Measurements from ENCODE around the gene ALG12.

The ALG12 gene

DNA sequence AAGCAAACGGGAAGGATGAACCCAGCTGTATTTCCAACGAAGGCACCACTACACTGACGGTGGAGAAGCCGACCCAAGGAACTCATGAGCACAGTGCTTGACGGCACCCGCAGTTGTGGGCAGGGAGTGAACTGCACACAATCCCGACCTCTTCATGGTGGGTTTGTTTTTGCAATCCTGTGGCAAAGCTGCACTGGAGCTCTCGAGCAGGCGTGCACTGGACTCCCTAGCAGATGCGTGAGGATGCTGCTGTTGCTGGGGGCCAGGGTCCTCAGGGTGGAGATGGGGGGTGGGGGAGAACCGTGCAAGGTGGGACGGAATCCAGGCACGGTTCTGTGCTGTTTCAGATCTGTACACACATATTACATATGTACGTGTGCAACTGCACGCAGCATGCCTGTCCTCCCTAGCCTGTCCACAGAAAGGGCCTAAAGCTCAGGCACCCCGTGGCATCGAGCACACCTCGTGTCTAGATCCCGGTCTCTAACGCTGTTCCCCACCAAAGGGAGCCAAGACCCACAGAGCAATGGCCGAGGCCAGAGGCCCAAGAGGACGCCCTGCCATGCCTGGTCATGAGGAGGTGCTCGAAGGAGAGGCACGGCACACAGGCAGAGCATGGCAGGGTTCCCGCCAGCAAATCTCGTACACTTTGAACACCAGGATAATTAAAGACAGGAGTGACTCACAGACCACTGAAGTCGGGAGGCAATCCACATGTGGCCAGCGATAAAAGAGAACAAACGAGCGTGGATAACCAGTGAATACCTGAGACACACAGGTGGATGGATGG is 17.6 kb downstream of the ALG12 start:
- Mint-ChIP-seq H3K27ac (peak overlapping the region; percentile 19), H3K27me3 (ENCODE audit: low read depth, poor library complexity) (no peaks in the 10 kb centered on the region), H3K4me1 (no peaks in the 10 kb centered on the region), H3K4me3 (no peak overlapping the region), H3K36me3 (ENCODE audit: low read depth) (peaks cover 78% of the 10 kb centered on the region), H3K9me3 (peaks cover 36% of the 10 kb centered on the region)
- DNase-seq, result no peak
- TF ChIP-seq, protein P1, sequence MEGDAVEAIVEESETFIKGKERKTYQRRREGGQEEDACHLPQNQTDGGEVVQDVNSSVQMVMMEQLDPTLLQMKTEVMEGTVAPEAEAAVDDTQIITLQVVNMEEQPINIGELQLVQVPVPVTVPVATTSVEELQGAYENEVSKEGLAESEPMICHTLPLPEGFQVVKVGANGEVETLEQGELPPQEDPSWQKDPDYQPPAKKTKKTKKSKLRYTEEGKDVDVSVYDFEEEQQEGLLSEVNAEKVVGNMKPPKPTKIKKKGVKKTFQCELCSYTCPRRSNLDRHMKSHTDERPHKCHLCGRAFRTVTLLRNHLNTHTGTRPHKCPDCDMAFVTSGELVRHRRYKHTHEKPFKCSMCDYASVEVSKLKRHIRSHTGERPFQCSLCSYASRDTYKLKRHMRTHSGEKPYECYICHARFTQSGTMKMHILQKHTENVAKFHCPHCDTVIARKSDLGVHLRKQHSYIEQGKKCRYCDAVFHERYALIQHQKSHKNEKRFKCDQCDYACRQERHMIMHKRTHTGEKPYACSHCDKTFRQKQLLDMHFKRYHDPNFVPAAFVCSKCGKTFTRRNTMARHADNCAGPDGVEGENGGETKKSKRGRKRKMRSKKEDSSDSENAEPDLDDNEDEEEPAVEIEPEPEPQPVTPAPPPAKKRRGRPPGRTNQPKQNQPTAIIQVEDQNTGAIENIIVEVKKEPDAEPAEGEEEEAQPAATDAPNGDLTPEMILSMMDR (IDR thresholded peaks at IDR 0.05), result no peak

DNA sequence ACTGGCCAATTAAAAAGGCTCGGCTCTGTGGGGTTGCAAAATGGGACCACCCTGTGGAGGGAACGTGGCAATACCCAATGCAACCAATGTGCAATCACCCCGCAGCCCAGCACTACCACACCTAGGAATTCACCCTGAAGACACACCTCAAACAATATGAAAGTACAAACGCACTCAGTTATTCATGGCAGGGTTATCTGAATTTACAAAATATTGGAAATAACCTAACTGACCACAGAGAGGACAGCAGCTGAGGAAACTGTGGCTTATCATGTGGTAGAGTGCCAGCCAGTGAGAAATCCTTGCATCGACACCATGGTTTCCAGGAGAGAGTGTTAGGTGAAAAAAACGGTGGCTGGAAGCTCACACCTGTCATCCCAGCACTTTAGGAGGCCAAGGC is 18.7 kb downstream of the ALG12 start:
- Mint-ChIP-seq H3K27ac (no peak overlapping the region), H3K4me1 (no peaks in the 10 kb centered on the region), H3K9me3 (peaks cover 45% of the 10 kb centered on the region), H3K36me3 (ENCODE audit: low read depth) (peaks cover 80% of the 10 kb centered on the region), H3K27me3 (ENCODE audit: low read depth, poor library complexity) (no peaks in the 10 kb centered on the region), H3K4me3 (no peak overlapping the region)
- TF ChIP-seq, protein P1 (IDR thresholded peaks at IDR 0.05), result no peak
- no peak for DNase-seq

DNA sequence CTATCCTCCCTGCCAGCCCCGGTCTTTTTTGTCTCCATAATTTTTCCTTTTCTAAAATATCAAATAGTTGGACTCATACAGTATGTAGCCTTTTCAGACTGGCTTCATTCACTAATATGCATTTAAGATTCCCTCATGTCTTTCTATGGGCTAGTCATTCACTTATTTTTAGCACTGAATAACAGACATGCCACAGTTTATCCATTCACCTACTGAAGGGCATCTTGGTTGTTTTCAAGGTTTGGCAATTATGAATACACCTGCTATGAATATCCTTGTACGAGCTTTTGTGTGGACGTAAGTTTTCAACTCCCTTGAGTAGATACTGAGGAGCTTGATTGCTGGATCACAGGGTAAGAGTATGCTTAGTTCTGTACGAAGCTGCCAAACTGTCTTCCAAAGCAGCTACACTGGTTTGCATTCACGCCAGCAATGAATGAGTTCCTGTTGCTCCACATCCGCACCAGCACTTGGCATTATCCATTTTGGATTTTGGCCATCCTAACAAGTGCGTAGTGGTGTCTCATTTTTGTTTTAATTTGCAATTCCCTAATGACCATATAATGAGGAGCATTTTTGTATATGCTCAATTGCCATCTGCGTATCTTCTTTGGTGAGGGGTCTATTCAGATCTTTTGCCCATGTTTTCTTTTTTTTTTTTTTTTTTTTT is 21.1 kb downstream of the ALG12 start:
- H3K27ac Mint-ChIP-seq, result no peak overlapping the region
- TF ChIP-seq, protein P1 (IDR thresholded peaks at IDR 0.05), result no peak
- H3K9me3 Mint-ChIP-seq, result peaks cover 69% of the 10 kb centered on the region
- DNase-seq, result no peak
- no peaks in the 10 kb centered on the region for H3K27me3 Mint-ChIP-seq (ENCODE audit: low read depth, poor library complexity)
- H3K4me1 Mint-ChIP-seq, result no peaks in the 10 kb centered on the region
- no peak overlapping the region for H3K4me3 Mint-ChIP-seq
- H3K36me3 Mint-ChIP-seq (ENCODE audit: low read depth), result peaks cover 96% of the 10 kb centered on the region

DNA sequence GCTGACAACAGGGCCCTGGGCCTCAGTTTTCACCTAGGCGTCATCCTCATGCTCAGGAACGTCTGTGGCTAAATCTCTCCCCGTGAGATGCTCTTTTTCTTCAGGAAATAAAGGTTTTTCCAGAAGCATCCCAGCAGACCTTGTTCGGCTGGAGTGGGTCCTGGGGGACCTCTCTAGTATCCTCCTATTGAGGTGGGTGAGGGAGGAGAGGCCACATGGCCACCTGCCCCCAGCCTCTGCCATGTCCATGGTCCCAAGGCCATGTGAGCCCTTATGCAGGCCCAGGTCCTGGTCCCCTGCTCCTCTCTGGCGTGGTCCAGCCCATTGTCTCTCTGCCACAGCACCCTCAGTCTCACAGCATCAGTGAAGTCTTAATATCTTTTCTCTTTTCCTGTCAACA is 22.0 kb downstream of the ALG12 start:
- Mint-ChIP-seq H3K9me3 (peaks cover 74% of the 10 kb centered on the region), H3K27ac (no peak overlapping the region), H3K4me3 (no peak overlapping the region), H3K4me1 (no peaks in the 10 kb centered on the region), H3K27me3 (ENCODE audit: low read depth, poor library complexity) (peaks cover 4% of the 10 kb centered on the region), H3K36me3 (ENCODE audit: low read depth) (peaks cover 96% of the 10 kb centered on the region)
- no peak for DNase-seq
- TF ChIP-seq, protein P1 (IDR thresholded peaks at IDR 0.05), result no peak

DNA sequence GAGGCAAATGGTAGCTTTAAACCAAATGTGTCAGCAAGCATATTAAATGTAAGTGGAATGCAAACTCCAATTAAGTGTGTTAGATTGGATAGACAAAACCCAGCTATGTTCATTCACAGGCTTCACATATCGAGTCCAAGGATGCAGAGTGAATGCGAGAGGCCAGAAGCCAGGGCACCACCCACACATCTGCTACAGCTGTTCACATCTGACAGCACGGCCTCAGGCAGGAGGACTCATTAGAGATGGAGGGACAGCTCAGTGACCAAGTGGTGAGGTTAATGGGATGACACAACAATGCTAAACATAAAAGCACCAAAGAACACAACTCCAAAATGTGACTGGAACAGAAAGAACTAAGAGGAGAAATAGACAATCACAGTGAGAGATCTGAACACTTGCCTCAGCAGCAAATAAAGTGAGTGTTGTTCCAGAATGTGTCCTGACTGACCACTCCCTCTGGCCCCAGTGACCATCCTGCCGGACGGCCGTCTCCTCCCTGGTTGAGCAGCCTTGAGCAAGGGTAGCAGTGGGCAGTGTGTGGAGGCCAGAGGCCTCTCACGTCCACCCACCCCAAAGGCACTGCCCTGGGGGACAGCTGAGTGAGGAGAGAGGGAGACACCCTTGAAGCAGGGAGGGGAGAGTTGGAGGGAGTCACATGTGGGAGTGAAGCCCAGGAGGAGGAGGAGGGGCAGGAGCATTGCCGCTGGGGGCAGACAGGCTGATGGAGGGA is 23.8 kb downstream of the ALG12 start:
- Mint-ChIP-seq H3K4me3 (no peak overlapping the region), H3K4me1 (no peaks in the 10 kb centered on the region), H3K9me3 (peaks cover 88% of the 10 kb centered on the region), H3K27ac (no peak overlapping the region), H3K27me3 (ENCODE audit: low read depth, poor library complexity) (peaks cover 4% of the 10 kb centered on the region), H3K36me3 (ENCODE audit: low read depth) (peaks cover 97% of the 10 kb centered on the region)
- DNase-seq, result no peak
- TF ChIP-seq, protein P1 (IDR thresholded peaks at IDR 0.05), result no peak
